GM03348 (cell line): ENCODE measurements around the gene SF3B5.
"Not testable (repeated sequence)": the region's sequence is repeated elsewhere in the genome, so short reads cannot be mapped to it uniquely, and the experiment has no call there.

Source experiments
- DNase-seq: peaks from one replicate; pipeline ENCODE4 v3.0.0; 2012; ENCODE audit warnings: low spot score

Gene SF3B5

GRCh38 chr6:144095134-144096002 lies at the start of gene SF3B5:
Gene SF3B5 (minus strand): TSS chr6:144095573. CDS start chr6:144095497, 76 bp downstream.
- DNase-seq, result peak; percentile 97

- DNase-seq, result no peak
Observed at GRCh38 chr6:144144996-144145395, 49.6 kb upstream of the SF3B5 start.

- DNase-seq, result no peak
Observed at GRCh38 chr6:144143878-144144277, 48.5 kb upstream of the SF3B5 start.

GRCh38 chr6:144143106-144143505 lies 47.7 kb upstream of the SF3B5 start:
- DNase-seq, result no peak

- DNase-seq, result no peak
Observed at GRCh38 chr6:144141470-144141869, 46.1 kb upstream of the SF3B5 start.

GRCh38 chr6:144140867-144141266 lies 45.5 kb upstream of the SF3B5 start:
- DNase-seq, result no peak

- no peak for DNase-seq
Observed at GRCh38 chr6:144139817-144140216, 44.4 kb upstream of the SF3B5 start.

GRCh38 chr6:144138542-144138941 lies 43.2 kb upstream of the SF3B5 start:
- no peak for DNase-seq

GRCh38 chr6:144134737-144135136 lies 39.4 kb upstream of the SF3B5 start:
- no peak for DNase-seq

GRCh38 chr6:144134176-144134575 lies 38.8 kb upstream of the SF3B5 start:
- no peak for DNase-seq

- no peak for DNase-seq
Observed at GRCh38 chr6:144133225-144133821, 38.0 kb upstream of the SF3B5 start.

GRCh38 chr6:144132167-144132690 lies 36.9 kb upstream of the SF3B5 start:
- DNase-seq, result not testable (repeated sequence)

GRCh38 chr6:144131248-144131709 lies 35.9 kb upstream of the SF3B5 start:
- peak; percentile 32 for DNase-seq

GRCh38 chr6:144129469-144129868 lies 34.1 kb upstream of the SF3B5 start:
- no peak for DNase-seq

- no peak for DNase-seq
Observed at GRCh38 chr6:144127097-144127496, 31.7 kb upstream of the SF3B5 start.

GRCh38 chr6:144123836-144124235 lies 28.5 kb upstream of the SF3B5 start:
- DNase-seq, result no peak

- no peak for DNase-seq
Observed at GRCh38 chr6:144123421-144123820, 28.0 kb upstream of the SF3B5 start.

GRCh38 chr6:144122861-144123260 lies 27.5 kb upstream of the SF3B5 start:
- no peak for DNase-seq

- DNase-seq, result no peak
Observed at GRCh38 chr6:144119376-144119775, 24.0 kb upstream of the SF3B5 start.

- no peak for DNase-seq
Observed at GRCh38 chr6:144115219-144115618, 19.8 kb upstream of the SF3B5 start.

- no peak for DNase-seq
Observed at GRCh38 chr6:144113366-144113765, 18.0 kb upstream of the SF3B5 start.

GRCh38 chr6:144110210-144110609 lies 14.8 kb upstream of the SF3B5 start:
- DNase-seq, result no peak

GRCh38 chr6:144106206-144106605 lies 10.8 kb upstream of the SF3B5 start:
- no peak for DNase-seq
